Measurements from ENCODE around the gene ASTN2.

GRCh38 chr9:116925121-116925520 is 489.7 kb downstream of the ASTN2 start:
- TF ChIP-seq CTCF (conservative IDR thresholded peaks at IDR 0.05): no peak
- TF ChIP-seq ZFX (IDR thresholded peaks at IDR 0.05): no peak
